Measurements from ENCODE around the gene TMEM131.
"Not testable (repeated sequence)": the region's sequence is repeated elsewhere in the genome, so short reads cannot be mapped to it uniquely, and the experiment has no call there.

The TMEM131 gene

GRCh38 chr2:97910403-97911205 lies 85.1 kb downstream of the TMEM131 start:
- no peak for DNase-seq

GRCh38 chr2:97908208-97908676 lies 87.5 kb downstream of the TMEM131 start:
- no peak for DNase-seq

DNA sequence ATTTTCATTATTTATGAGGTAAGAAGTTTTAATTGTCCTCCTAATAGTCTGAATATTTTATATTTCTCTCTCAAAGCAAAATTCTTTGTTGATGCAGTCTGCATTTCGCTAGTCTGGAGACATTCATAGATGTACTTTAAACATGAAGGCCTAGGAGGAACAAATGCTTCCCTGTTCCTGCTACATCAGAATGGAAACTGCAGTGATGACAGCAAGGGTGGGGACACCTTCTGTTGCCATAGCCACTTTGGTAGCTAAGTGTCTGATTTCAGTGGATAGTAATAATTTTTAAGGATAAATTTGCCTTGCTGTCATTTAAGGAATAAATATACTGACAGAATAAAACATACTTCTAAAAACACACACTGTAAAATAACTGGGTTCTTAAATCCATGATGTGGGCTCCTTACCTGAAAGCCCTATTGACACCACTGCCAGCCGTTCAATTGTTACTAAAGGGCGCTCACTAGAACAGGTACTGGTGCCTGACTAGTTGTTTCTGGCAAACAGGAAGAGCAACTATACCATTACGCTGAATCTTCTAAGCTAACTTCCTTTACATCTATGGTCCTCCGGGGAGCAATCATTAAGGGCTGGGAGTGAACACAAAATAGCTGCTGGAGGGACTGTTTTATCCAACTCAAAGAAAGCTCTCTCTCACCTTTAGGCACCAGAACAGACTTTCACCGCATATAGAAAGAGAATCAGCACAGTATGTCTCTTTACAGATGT lies 88.2 kb downstream of the TMEM131 start:
- DNase-seq = no peak

DNA sequence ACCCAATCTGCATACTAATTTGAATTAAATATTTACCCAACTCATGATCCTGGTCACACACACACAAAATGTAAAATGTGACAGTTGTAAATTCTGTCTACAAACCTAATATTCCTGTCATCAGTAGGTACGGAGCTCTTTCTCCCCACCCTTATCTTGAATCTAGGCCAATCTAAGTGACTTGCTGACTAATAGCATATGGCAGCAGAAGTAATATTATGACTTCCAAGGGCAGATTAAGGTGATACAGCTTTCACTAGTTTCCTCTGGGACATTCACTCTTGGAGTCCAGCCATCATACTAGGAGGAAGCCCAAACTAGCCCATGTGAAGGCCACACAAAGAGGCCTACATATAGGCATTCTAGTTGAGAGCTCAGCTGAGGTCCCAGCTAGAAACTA lies 89.4 kb downstream of the TMEM131 start:
- no peak for DNase-seq

GRCh38 chr2:97905294-97905693 lies 90.5 kb downstream of the TMEM131 start:
- no peak for DNase-seq

DNA sequence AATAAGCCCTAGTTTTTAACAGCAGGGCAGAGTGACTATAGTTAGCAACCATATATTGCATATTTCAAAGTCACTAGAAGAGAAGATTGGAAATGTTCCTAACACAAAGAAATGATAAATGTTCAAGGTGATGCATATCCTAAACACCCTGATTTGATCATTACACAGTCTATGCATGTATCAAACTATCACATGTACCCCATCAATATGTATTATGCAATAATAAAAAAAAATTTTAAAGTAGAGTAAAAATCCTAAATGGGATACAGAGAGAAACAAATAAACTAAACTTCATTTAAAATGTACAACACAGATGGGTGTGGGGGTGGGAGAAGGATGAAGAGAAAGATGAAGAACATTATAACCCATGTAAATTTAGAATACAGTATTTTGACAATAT lies 93.9 kb downstream of the TMEM131 start:
- DNase-seq = no peak

DNA sequence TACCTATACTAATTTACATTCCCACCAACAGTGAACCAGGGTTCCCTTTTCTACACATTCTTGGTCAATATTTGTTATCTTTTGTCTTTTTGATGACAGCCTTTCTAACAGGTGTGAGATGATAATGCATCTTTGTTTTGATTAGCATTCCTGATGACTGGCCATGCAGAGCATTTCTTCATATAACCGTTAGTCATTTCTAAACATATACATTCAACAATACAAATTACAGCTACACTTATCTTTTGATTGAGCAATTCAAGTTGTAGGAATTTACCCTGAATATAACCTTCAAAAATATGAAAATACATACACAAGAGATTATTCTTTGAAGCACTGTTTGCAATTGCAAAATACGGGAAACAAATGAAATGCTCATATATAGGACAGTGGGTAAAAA lies 94.9 kb downstream of the TMEM131 start:
- DNase-seq = no peak

DNA sequence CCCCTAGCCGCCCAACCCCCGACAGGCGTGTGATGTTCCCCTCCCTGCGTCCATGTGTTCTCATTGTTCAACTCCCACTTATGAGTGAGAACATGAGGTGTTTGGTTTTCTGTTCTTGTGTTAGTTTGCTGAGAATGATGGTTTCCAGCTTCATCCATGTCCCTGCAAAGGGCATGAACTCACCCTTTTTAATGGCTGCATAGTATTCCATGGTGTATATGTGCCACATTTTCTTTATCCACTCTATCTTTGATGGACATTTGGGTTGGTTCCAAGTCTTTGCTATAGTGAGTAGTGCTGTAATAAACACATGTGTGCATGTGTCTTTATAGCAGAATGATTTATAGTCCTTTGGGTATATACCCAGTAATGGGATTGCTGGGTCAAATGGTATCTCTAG lies 102.7 kb downstream of the TMEM131 start:
- DNase-seq = not testable (repeated sequence)

GRCh38 chr2:97891611-97892010 lies 104.1 kb downstream of the TMEM131 start:
- no peak for DNase-seq

DNA sequence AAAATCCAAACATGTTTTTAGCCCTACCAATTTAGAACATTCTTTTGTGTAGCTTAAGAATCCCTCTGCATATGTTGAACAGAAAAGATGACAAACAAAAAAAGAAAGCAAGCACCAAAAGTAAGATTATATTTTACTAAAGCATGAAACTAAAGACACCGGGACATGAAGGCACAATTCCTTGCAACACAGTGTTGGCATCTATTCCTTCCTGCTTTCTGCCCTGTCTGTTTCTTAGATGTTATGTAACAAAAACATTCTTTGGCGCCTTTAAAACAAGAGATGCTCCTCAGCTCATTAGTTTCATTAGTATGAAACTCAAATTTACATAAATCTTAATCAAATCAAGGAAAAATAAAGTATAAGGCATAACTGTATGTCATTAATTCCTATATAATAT lies 106.6 kb downstream of the TMEM131 start:
- DNase-seq = no peak

GRCh38 chr2:97885841-97886240 lies 109.9 kb downstream of the TMEM131 start:
- DNase-seq = no peak

GRCh38 chr2:97880334-97880733 lies 115.4 kb downstream of the TMEM131 start:
- no peak for DNase-seq

DNA sequence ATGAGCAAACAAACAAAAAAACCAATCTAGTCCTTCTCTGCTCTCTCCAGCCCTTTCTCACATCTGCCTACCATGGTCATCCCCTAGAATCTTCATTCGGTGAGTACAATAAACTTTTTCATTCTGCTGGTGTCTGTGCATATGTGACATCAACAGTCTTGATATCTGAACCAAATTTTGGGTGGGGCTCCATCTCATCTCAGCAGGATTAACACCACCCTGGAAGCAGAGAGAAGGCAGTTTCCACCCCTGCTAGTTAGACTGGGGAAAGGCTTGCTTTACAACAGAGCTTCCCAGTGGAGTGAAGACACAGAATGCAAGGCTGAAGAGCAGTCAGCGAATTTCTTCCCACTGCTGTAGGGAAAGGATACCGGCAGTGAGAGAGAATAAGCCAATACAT lies 116.9 kb downstream of the TMEM131 start:
- DNase-seq = no peak

GRCh38 chr2:97878317-97878716 lies 117.4 kb downstream of the TMEM131 start:
- DNase-seq = not testable (repeated sequence)

GRCh38 chr2:97871096-97871780 lies 124.5 kb downstream of the TMEM131 start:
- DNase-seq = no peak

DNA sequence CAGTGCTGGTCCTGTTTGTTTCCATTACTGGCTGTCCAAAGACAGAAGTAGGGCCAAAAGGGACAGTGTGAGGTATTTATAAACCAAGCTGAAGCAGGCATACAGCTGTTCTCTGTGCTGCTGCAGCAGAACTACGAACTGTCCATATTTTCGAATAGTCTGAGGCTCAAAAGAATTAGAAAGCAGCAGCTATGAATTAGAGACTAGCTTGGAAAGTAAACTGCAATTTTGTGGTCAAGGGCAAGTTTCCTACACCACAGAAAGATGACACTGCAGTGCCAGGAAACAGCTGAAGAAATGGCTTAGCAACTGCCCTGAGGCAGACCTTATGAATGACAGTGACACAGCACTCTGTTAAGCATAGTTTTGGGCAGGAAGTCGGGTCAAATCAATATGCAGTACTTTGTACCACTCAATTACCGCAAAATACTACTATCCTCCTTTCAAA lies 125.3 kb downstream of the TMEM131 start:
- peak; percentile 7 to 24 for DNase-seq

DNA sequence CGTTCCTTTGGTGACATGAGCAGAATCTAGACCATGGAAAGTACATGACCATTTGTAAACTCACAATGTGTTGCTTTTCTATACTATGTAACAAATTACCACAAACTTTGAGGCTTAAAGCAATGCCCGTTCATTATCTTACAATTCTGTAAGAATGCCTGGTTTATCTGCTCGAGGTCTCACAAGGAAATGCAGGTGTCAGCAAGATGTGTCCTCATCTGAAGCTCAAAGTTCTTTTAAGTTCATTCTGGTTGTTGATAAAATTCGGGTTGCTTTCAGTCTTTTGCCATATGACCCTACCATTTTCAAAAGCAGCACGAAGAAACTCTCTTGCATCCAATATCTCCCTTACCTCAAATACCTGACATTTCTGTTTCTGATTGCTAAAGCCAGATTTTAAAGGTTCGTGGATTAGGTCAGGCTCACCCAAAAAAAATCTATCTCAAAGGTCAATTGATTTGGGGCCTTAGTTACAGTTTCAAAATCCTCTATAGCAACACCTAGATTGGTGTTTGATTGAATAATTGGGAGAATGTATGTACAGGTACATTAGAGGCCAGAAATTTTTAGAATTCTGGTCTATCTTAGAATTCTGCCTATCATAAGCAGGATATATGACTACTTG lies 125.9 kb downstream of the TMEM131 start:
- no peak for DNase-seq

DNA sequence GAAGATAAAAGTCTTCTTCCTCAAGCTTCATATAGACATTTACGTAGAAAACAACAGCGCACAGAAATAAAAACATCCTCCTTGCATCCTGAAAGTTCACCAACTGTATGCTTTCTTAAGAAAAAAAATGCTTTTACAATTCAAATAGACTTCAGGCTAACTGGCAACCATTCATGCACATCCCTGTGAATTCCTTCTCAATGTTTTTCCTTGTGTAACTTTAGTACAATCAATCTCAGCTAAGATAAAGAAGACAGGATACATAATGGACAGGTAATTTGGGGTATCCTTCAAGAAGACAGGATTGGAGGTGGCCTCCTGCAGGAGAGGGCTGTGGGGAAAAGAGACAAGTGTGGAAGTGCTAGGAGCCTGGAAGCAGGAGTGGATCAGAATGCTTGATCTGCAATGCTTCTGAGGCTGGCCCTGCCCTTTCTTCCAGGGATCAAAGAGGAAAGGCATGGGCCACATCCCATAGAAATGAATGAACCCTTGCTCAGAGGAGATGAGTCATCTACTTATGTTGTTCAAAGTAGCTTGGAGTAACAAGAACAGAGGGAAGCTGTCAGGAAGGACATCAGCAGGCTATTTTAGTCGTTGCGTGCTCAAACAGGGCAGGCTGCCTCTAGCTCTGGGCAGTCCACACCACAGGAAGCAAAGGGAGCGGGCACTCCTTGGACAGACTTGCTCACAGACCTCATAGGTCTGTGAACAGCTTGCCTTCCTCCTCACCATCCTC lies 126.6 kb downstream of the TMEM131 start:
- no peak for DNase-seq

DNA sequence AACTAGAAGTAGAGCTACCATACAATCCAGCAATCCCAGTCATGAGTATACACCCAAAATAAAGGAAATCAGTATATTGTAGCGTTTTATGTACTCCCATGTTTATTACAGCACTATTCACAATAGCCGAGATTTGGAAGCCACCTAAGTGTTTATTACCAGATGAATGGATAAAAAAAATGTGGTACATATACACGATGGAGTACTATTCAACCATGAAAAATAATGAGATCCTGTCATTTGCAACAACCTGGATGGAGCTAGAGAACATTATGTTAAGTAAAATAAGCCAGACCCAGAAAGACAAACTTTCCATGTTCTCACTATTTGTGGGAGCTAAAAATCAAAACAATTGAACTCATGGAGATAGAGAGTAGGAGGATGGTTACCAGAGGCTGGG lies 131.9 kb downstream of the TMEM131 start:
- DNase-seq = no peak

- no peak for DNase-seq
Observed at GRCh38 chr2:97861177-97861576, 134.6 kb downstream of the TMEM131 start.

GRCh38 chr2:97858442-97858841 lies 137.3 kb downstream of the TMEM131 start:
- DNase-seq = no peak

DNA sequence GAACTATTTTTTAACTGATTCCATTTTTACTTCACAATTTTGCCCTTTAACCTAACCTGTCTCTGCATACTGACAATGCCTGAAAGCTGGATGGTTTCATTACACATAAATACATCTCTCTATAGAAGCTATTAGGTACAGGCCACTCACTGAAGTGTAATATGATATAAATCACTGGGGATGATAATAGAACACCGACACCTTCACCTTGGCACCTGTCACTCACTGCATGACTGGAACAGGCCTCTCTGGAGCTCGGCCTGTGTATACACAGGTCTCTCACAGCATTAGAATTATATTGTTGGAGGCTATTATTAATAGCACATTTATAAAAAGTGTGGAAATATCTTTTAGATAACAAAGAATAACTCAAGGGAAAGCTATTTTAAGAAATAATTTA lies 138.2 kb downstream of the TMEM131 start:
- DNase-seq = no peak
